Transverse colon (tissue), 3 donors: ENCODE measurements around the gene RASGRP3.

Source experiments
- POLR2A ChIP-seq: fragments of 450-650 bp; IDR thresholded peaks from one replicate; pipeline ENCODE4 v1.6.1; 2016; ENCODE audit warnings: antibody characterized with exemption, mild to moderate bottlenecking, moderate library complexity
- TF ChIP-seq, protein P1 (sequence below), 5 experiments: fragments of 200-600 bp in 3 of 5; fragments of 450-650 bp in 2 of 5; sonication (generic) in 3 of 5; IDR thresholded peaks; 1 replicate in 2 of 5; 2 replicates in 3 of 5; pipeline ENCODE4 v1.5.1; 2016 to 2017; ENCODE audit warnings: antibody characterized with exemption in 5 of 5, inconsistent platforms in 3 of 5, mild to moderate bottlenecking in 2 of 5, moderate library complexity in 1 of 5

DNA sequence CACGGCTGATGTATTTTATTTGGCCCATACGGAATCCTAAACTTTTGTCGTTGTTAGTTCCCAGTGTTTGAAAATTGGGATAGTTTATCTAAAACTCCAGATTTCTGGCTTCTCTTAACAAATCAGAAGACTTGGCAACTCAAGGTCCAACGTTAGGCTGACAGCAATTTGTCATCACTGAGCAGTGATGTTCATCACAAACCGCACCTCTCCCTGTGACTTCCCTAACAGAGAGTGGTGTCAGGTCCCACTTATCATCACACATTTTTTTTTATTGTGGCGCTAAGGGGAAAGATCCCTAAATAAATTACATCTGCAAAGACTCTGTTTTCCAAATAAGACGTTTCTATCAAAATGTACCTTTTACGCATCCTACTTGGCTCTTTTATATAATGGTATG lies 55.7 kb downstream of the RASGRP3 start:
- TF ChIP-seq, protein P1, sequence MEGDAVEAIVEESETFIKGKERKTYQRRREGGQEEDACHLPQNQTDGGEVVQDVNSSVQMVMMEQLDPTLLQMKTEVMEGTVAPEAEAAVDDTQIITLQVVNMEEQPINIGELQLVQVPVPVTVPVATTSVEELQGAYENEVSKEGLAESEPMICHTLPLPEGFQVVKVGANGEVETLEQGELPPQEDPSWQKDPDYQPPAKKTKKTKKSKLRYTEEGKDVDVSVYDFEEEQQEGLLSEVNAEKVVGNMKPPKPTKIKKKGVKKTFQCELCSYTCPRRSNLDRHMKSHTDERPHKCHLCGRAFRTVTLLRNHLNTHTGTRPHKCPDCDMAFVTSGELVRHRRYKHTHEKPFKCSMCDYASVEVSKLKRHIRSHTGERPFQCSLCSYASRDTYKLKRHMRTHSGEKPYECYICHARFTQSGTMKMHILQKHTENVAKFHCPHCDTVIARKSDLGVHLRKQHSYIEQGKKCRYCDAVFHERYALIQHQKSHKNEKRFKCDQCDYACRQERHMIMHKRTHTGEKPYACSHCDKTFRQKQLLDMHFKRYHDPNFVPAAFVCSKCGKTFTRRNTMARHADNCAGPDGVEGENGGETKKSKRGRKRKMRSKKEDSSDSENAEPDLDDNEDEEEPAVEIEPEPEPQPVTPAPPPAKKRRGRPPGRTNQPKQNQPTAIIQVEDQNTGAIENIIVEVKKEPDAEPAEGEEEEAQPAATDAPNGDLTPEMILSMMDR (IDR thresholded peaks at IDR 0.05) = no peak
- TF ChIP-seq POLR2A = no peak
